Measurements from ENCODE around the gene ZDHHC13. TPM values are rescaled to one million over a fixed set of nuclear protein-coding genes. Genes with fewer than 3 reads are reported as not detected.

Gene ZDHHC13
- total RNA-seq, 1 donor from 2014 or later: 10.6 TPM

- no peak for ATAC-seq
- Histone ChIP-seq H3K4me3 (no peak overlapping the region), H3K27ac (no peak overlapping the region), H3K36me3 (no peaks in the 10 kb centered on the region), H3K27me3 (ENCODE audit: low read depth) (no peaks in the 10 kb centered on the region), H3K4me1 (no peaks in the 10 kb centered on the region), H3K9me3 (no peaks in the 10 kb centered on the region)
- no peak for DNase-seq
- intact Hi-C loops (cut with DNase I): no loop called here
- TF ChIP-seq CTCF (IDR thresholded peaks at IDR 0.05): no peak
Observed at GRCh38 chr11:19187833-19188258, 70.9 kb downstream of the ZDHHC13 start.

DNA sequence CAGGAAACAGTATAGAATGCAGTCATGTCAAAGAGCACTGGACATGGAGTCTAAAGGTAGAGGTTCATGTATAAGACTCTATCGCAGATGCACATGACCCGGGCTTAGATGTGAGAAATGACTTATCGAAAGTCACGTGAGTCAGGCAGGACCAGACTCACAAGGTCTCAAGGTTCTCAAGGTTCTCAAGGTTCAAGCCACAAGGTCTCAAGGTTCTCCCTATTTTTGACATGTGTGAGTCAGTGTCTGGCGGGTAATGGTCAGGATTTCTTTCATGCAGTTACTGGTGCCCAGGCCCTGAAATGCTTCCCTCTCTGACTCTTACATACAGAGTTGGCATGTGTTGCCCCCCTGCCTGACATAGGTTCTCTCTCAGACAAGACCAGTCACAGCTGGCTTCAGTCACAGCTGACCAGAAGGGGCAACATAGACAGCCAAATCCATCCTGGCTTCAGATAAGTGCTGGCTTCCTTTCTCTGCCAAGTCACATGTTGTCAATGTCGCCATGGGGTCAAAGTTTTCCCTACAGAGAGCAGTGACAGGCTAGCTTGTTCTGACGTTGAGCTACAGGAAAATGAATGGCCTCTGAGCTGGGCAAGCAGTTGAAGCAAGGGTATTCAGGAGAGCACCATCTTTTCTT is 74.7 kb downstream of the ZDHHC13 start:
- no peaks in the 10 kb centered on the region for H3K36me3 ChIP-seq
- DNase-seq: no peak
- no peak overlapping the region for H3K4me3 ChIP-seq
- ATAC-seq: no peak
- H3K27ac ChIP-seq: no peak overlapping the region
- no peaks in the 10 kb centered on the region for H3K4me1 ChIP-seq
- intact Hi-C loops (cut with DNase I): no loop called here
- TF ChIP-seq CTCF (IDR thresholded peaks at IDR 0.05): no peak
- H3K27me3 ChIP-seq (ENCODE audit: low read depth): no peaks in the 10 kb centered on the region
- no peaks in the 10 kb centered on the region for H3K9me3 ChIP-seq

- Histone ChIP-seq H3K36me3 (no peaks in the 10 kb centered on the region), H3K4me3 (no peak overlapping the region), H3K27ac (no peak overlapping the region), H3K9me3 (no peaks in the 10 kb centered on the region), H3K4me1 (no peaks in the 10 kb centered on the region), H3K27me3 (ENCODE audit: low read depth) (no peaks in the 10 kb centered on the region)
- ATAC-seq (no peak), DNase-seq (no peak)
- intact Hi-C loops (cut with DNase I): no loop called here
- no peak for TF ChIP-seq CTCF (IDR thresholded peaks at IDR 0.05)
Observed at GRCh38 chr11:19193916-19194315, 76.9 kb downstream of the ZDHHC13 start.

GRCh38 chr11:19194620-19195308 is 77.8 kb downstream of the ZDHHC13 start:
- ATAC-seq: no peak
- H3K27ac ChIP-seq: no peak overlapping the region
- H3K36me3 ChIP-seq: no peaks in the 10 kb centered on the region
- no peak for TF ChIP-seq CTCF (IDR thresholded peaks at IDR 0.05)
- H3K4me1 ChIP-seq: no peaks in the 10 kb centered on the region
- no peak for DNase-seq
- intact Hi-C loops (cut with DNase I): no loop called here
- H3K27me3 ChIP-seq (ENCODE audit: low read depth): no peaks in the 10 kb centered on the region
- no peak overlapping the region for H3K4me3 ChIP-seq
- H3K9me3 ChIP-seq: no peaks in the 10 kb centered on the region

- Histone ChIP-seq H3K4me1 (peaks cover 11% of the 10 kb centered on the region), H3K9me3 (no peaks in the 10 kb centered on the region), H3K36me3 (no peaks in the 10 kb centered on the region), H3K27ac (no peak overlapping the region), H3K27me3 (ENCODE audit: low read depth) (no peaks in the 10 kb centered on the region), H3K4me3 (no peak overlapping the region)
- TF ChIP-seq CTCF (IDR thresholded peaks at IDR 0.05): no peak
- intact Hi-C loops (cut with DNase I): no loop called here
- ATAC-seq (peak in 1 of 2 donors; percentile 38), DNase-seq (no peak)
Observed at GRCh38 chr11:19196432-19196831, 79.5 kb downstream of the ZDHHC13 start.

All from lower lobe of right lung (tissue), 2 donors.